ENCODE results near the gene SRPK2.

DNA sequence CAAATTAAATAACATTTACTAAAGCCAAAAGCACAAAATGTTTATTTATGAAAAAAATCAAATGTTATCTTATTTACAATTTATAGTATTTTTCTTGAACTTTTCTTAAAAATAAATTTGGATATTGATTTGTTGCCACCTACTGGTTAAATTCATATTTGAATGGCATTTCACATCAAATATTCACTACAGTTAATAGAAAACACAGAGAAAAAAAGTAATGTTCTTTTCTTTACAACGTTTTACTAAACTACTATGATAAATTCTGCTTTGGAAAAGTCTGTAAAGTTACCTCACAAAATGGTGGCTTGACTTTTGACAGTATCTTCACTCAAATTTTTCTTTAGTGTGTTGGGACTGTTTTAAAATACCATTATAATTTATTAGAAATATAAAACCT, 52.7 kb downstream of the SRPK2 start:
- TF ChIP-seq, protein P1, sequence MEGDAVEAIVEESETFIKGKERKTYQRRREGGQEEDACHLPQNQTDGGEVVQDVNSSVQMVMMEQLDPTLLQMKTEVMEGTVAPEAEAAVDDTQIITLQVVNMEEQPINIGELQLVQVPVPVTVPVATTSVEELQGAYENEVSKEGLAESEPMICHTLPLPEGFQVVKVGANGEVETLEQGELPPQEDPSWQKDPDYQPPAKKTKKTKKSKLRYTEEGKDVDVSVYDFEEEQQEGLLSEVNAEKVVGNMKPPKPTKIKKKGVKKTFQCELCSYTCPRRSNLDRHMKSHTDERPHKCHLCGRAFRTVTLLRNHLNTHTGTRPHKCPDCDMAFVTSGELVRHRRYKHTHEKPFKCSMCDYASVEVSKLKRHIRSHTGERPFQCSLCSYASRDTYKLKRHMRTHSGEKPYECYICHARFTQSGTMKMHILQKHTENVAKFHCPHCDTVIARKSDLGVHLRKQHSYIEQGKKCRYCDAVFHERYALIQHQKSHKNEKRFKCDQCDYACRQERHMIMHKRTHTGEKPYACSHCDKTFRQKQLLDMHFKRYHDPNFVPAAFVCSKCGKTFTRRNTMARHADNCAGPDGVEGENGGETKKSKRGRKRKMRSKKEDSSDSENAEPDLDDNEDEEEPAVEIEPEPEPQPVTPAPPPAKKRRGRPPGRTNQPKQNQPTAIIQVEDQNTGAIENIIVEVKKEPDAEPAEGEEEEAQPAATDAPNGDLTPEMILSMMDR (IDR thresholded peaks at IDR 0.05) = peak in 2 of 3 experiments; percentile 28 to 42
- no peak for TF ChIP-seq POLR2AphosphoS5 (IDR thresholded peaks at IDR 0.05)
- no peak for TF ChIP-seq POLR2A (IDR thresholded peaks at IDR 0.05; ENCODE audit: low read depth)
